HPDE6-E6E7 (cell line): ENCODE measurements around the gene SLC26A5.
A peak's percentile ranks its signal among the peaks of the same experiment; 100 is the strongest.
"Not testable (repeated sequence)": the region's sequence is repeated elsewhere in the genome, so short reads cannot be mapped to it uniquely, and the experiment has no call there.

Source experiments
- DNase-seq: peaks from one replicate; pipeline ENCODE4 v3.0.0; 2011; ENCODE audit warnings: missing footprints; ENCODE audit errors: extremely low spot score

SLC26A5 gene

GRCh38 chr7:103446049-103446520 lies at the start of gene SLC26A5:
Gene SLC26A5, minus strand, starts transcription at chr7:103446207. Its CDS starts 24,693 bp downstream, at chr7:103421514.
- DNase-seq: peak; percentile 52

- DNase-seq: no peak
These were observed 41.4 kb upstream of the SLC26A5 start for GRCh38 chr7:103487419-103487818.

- DNase-seq: not testable (repeated sequence)
These were observed 40.9 kb upstream of the SLC26A5 start for GRCh38 chr7:103486873-103487272.

GRCh38 chr7:103480771-103481170 lies 34.8 kb upstream of the SLC26A5 start:
- no peak for DNase-seq

- no peak for DNase-seq
These were observed 28.9 kb upstream of the SLC26A5 start for GRCh38 chr7:103474956-103475355.

GRCh38 chr7:103469095-103469948 lies 23.3 kb upstream of the SLC26A5 start:
- no peak for DNase-seq

- no peak for DNase-seq
These were observed 20.8 kb upstream of the SLC26A5 start for GRCh38 chr7:103466814-103467213.

- no peak for DNase-seq
These were observed 16.4 kb upstream of the SLC26A5 start for GRCh38 chr7:103462358-103462757.

- peak; percentile 63 for DNase-seq
These were observed 1.3 kb upstream of the SLC26A5 start for GRCh38 chr7:103447073-103447960.

- DNase-seq: no peak
These were observed 569 bp downstream of the SLC26A5 start for GRCh38 chr7:103445228-103446048.

GRCh38 chr7:103439661-103440060 lies 6.3 kb downstream of the SLC26A5 start:
- no peak for DNase-seq

GRCh38 chr7:103437623-103438022 lies 8.4 kb downstream of the SLC26A5 start:
- DNase-seq: no peak

GRCh38 chr7:103432712-103433111 lies 13.3 kb downstream of the SLC26A5 start:
- no peak for DNase-seq

- DNase-seq: no peak
These were observed 20.8 kb downstream of the SLC26A5 start for GRCh38 chr7:103425177-103425576.

- no peak for DNase-seq
These were observed 22.4 kb downstream of the SLC26A5 start for GRCh38 chr7:103423467-103424179.

- DNase-seq: no peak
These were observed 25.1 kb downstream of the SLC26A5 start for GRCh38 chr7:103420857-103421384.

- DNase-seq: no peak
These were observed 27.8 kb downstream of the SLC26A5 start for GRCh38 chr7:103418241-103418640.

GRCh38 chr7:103413407-103413806 lies 32.6 kb downstream of the SLC26A5 start:
- DNase-seq: no peak

- DNase-seq: no peak
These were observed 33.9 kb downstream of the SLC26A5 start for GRCh38 chr7:103412151-103412550.

GRCh38 chr7:103405789-103406613 lies 40.0 kb downstream of the SLC26A5 start:
- DNase-seq: not testable (repeated sequence)
